Activated naive CD8-positive, alpha-beta T cell treated with anti-CD3 and anti-CD28 coated beads for 36 hours (primary cell): ENCODE measurements around the gene E2F2. TPM values are rescaled to one million over a fixed set of nuclear protein-coding genes. Genes with fewer than 3 reads are reported as not detected.
"Not testable (repeated sequence)": the region's sequence is repeated elsewhere in the genome, so short reads cannot be mapped to it uniquely, and the experiment has no call there.

Source experiments
- DNase-seq: peaks from one replicate; pipeline ENCODE4 v3.0.0; 2021
- H3K27ac Mint-ChIP-seq: one replicate; pipeline ENCODE4 v1.8.0; 2022; ENCODE audit warnings: mild to moderate bottlenecking, moderate library complexity, mixed read lengths
- H3K27me3 Mint-ChIP-seq: one replicate; pipeline ENCODE4 v1.8.0; 2022; ENCODE audit warnings: mild to moderate bottlenecking, mixed read lengths
- H3K36me3 Mint-ChIP-seq: one replicate; pipeline ENCODE4 v1.8.0; 2021; ENCODE audit warnings: mild to moderate bottlenecking, mixed read lengths
- H3K4me1 Mint-ChIP-seq: one replicate; pipeline ENCODE4 v1.8.0; 2021; ENCODE audit warnings: mixed read lengths
- H3K4me3 Mint-ChIP-seq: one replicate; pipeline ENCODE4 v1.8.0; 2022; ENCODE audit warnings: mild to moderate bottlenecking, moderate library complexity, mixed read lengths
- H3K9me3 Mint-ChIP-seq: one replicate; pipeline ENCODE4 v1.8.0; 2022; ENCODE audit warnings: mixed read lengths
- total RNA-seq, 2 experiments: library from RNA; stranded (reverse); gene quantifications; one replicate each; pipeline ENCODE4 v1.2.3, GENCODE V29; 2021

E2F2 gene
- total RNA-seq, 2 experiments from 2014 or later = 36.1 to 37.5 TPM

DNA sequence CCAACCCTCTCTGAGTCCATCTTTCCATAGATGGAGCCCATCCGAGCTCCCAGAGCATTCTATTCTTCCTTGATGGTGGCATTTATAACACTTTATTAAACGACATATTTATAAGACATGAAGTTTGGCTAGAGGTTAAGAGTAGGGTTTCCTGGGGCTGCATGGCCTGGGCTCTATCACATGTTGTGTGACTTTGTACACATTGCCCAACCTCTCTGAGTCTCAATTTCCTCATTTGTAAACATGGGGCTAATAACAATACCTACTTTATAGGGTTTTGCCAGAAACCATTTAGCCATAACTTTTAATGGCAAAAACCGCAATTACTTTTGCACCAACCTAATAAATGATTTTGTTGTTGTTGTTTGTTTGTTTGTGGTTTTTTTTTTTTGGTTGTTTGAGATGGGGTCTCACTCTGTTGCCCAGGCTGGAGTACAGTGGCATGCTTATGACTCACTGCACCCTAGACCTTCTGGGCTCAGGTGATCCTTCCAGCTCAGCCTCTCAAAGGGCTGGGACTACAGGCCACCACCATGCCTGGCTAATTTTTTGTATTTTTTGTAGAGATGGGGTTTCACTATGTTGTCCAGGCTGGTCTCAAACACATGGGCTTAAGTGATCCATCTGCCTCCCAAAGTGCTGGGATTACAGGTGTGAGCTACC lies 33.1 kb downstream of the E2F2 start:
- no peak for DNase-seq
- Mint-ChIP-seq H3K36me3 (no peaks in the 10 kb centered on the region), H3K27me3 (no peaks in the 10 kb centered on the region), H3K27ac (no peak overlapping the region), H3K4me1 (no peaks in the 10 kb centered on the region), H3K4me3 (no peak overlapping the region), H3K9me3 (no peaks in the 10 kb centered on the region)

GRCh38 chr1:23496490-23497181 lies 34.4 kb downstream of the E2F2 start:
- no peaks in the 10 kb centered on the region for H3K4me1 Mint-ChIP-seq
- no peak overlapping the region for H3K4me3 Mint-ChIP-seq
- no peaks in the 10 kb centered on the region for H3K27me3 Mint-ChIP-seq
- H3K27ac Mint-ChIP-seq = no peak overlapping the region
- no peak for DNase-seq
- no peaks in the 10 kb centered on the region for H3K9me3 Mint-ChIP-seq
- no peaks in the 10 kb centered on the region for H3K36me3 Mint-ChIP-seq

DNA sequence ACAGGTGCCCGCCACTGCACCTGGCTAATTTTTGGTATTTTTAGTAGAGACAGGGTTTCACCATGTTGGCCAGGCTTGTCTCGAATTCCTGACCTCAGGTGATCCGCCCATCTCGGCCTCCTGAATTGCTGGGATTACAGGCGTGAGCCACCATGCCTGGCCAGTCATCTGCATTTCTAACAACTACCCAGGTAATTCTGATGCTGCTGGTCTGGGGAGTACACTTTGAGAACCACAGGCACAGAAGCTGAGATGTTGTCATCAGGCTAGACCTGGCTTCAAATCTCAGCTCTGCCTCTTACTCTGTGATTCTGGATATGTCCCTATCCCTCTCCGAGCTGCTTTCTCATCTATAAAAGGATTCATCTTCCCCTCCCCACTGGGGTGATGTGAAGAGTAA lies 36.2 kb downstream of the E2F2 start:
- H3K4me1 Mint-ChIP-seq, H3K27ac Mint-ChIP-seq, H3K4me3 Mint-ChIP-seq, H3K36me3 Mint-ChIP-seq, DNase-seq, H3K9me3 Mint-ChIP-seq, H3K27me3 Mint-ChIP-seq: not testable (repeated sequence)

DNA sequence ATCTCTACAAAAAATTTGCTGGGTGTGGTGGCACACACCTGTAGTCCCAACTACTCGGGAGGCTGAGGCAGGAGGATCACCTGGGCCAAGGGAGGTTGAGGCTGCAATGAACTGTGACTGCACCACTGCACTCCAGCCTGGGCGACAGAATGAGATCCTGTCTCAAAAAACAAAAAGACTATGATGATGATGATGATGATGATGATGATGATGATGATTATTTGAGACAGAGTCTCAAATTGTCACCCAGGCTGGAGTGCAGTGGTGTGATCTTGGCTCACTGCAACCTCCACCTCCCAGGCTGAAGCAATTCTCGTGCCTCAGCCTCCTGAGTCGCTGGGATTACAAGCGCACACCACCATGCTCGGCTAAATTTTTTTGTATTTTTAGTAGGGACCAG lies 38.3 kb downstream of the E2F2 start:
- not testable (repeated sequence) for H3K27ac Mint-ChIP-seq, H3K4me3 Mint-ChIP-seq, H3K4me1 Mint-ChIP-seq, H3K27me3 Mint-ChIP-seq, H3K36me3 Mint-ChIP-seq, H3K9me3 Mint-ChIP-seq, DNase-seq

DNA sequence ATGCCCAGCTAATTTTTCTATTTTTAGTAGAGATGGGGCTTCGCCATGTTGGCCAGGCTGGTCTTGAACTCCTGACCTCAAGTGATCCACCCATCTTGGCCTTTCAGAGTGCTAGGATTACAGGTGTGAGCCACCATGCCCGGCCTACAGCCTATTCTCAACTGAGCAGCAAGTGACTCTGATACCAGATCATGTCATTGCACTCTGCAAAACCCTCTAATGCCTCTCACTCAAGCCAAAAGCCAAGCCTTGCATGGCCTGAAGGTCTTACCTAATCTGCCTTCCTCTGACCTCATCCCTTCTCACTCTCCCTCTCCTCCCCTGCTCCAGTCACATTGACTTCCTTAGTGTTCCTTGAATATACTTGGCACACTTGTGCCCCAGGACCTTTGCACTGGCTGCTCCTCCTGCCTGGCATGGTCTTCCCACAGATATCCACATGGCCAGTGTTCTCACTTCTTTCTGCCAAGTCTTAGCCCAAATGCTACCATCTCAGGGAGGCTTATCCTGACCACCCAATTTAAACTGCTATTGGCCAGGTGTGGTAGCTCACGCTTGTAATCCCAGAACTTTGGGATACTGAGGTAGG lies 38.8 kb downstream of the E2F2 start:
- Mint-ChIP-seq H3K9me3 (no peaks in the 10 kb centered on the region), H3K4me1 (no peaks in the 10 kb centered on the region), H3K4me3 (no peak overlapping the region), H3K27me3 (no peaks in the 10 kb centered on the region), H3K36me3 (no peaks in the 10 kb centered on the region), H3K27ac (no peak overlapping the region)
- DNase-seq = no peak

GRCh38 chr1:23489842-23490241 lies 41.2 kb downstream of the E2F2 start:
- H3K9me3 Mint-ChIP-seq = no peaks in the 10 kb centered on the region
- DNase-seq = no peak
- no peaks in the 10 kb centered on the region for H3K36me3 Mint-ChIP-seq
- H3K27ac Mint-ChIP-seq = no peak overlapping the region
- H3K4me1 Mint-ChIP-seq = peaks cover 1% of the 10 kb centered on the region
- H3K4me3 Mint-ChIP-seq = no peak overlapping the region
- H3K27me3 Mint-ChIP-seq = peaks cover 3% of the 10 kb centered on the region

DNA sequence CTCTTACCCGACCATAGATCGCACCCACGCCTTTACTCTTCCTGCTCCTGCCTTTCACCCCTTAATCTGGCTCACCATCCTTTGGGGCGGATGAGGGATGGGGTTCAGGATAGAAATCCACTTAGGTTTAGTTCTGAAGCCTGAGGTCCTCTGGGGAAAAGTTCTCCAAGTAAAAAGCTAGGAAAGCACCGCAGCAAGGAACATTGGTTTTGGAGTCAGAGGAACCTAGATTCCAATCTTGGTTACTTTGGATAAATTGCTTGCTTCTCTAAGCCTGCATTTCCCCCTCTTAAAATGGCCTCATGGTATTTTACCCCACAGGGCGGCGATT lies 46.1 kb downstream of the E2F2 start:
- H3K27me3 Mint-ChIP-seq = peaks cover 24% of the 10 kb centered on the region
- H3K9me3 Mint-ChIP-seq = no peaks in the 10 kb centered on the region
- peak overlapping the region; percentile 26 for H3K27ac Mint-ChIP-seq
- no peaks in the 10 kb centered on the region for H3K36me3 Mint-ChIP-seq
- no peak for DNase-seq
- peaks cover 8% of the 10 kb centered on the region for H3K4me1 Mint-ChIP-seq
- peak overlapping the region; percentile 85 for H3K4me3 Mint-ChIP-seq

GRCh38 chr1:23484253-23485001 lies 46.6 kb downstream of the E2F2 start:
- H3K9me3 Mint-ChIP-seq = no peaks in the 10 kb centered on the region
- H3K4me1 Mint-ChIP-seq = peaks cover 8% of the 10 kb centered on the region
- peak overlapping the region; percentile 85 for H3K4me3 Mint-ChIP-seq
- H3K27ac Mint-ChIP-seq = peak overlapping the region; percentile 26
- DNase-seq = peak; percentile 88
- H3K36me3 Mint-ChIP-seq = no peaks in the 10 kb centered on the region
- peaks cover 24% of the 10 kb centered on the region for H3K27me3 Mint-ChIP-seq

GRCh38 chr1:23483321-23484252 lies 47.4 kb downstream of the E2F2 start, which contains the start of gene ASAP3:
ASAP3 (minus strand) TSS chr1:23484179; CDS start chr1:23484133, 46 bp downstream.
- DNase-seq = peak; percentile 14
- peak within 1 kb of the TSS; percentile 26 for H3K27ac Mint-ChIP-seq

DNA sequence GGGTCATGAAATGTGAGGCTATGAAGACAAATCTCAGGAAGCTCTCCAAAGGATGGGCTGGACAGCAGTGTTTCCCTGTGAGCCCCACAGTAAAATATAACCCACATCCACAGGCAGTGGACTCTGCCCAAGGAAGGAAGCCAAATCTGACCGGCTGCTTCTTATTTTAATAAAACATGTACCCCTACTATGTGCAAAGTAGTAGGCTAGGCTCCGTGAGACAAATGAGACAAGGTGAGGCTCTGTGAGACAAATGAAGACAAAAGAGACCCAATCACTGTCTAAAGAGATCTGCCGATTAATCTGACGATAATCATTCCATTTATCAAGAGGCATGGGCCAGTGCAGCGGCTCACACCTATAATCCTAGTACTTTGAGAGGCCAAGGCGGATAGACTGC lies 49.1 kb downstream of the E2F2 start:
- Mint-ChIP-seq H3K27ac (no peak overlapping the region), H3K9me3 (no peaks in the 10 kb centered on the region), H3K4me3 (no peak overlapping the region), H3K4me1 (peaks cover 8% of the 10 kb centered on the region), H3K27me3 (peaks cover 24% of the 10 kb centered on the region), H3K36me3 (no peaks in the 10 kb centered on the region)
- no peak for DNase-seq

More at GRCh38 chr1:23483321-23484252, 47.4 kb downstream of the E2F2 start, which contains the start of gene ASAP3:
- peaks cover 24% of the 10 kb centered on the region for H3K27me3 Mint-ChIP-seq
- H3K4me1 Mint-ChIP-seq = peaks cover 8% of the 10 kb centered on the region
- H3K36me3 Mint-ChIP-seq = no peaks in the 10 kb centered on the region
- no peaks in the 10 kb centered on the region for H3K9me3 Mint-ChIP-seq
- H3K4me3 Mint-ChIP-seq = peak within 1 kb of the TSS; percentile 85

- Mint-ChIP-seq H3K36me3 (no peaks in the 10 kb centered on the region), H3K4me1 (peaks cover 8% of the 10 kb centered on the region), H3K27me3 (peaks cover 29% of the 10 kb centered on the region)
Observed at GRCh38 chr1:23481026-23481597, 49.9 kb downstream of the E2F2 start.

GRCh38 chr1:23480187-23481025 lies 50.6 kb downstream of the E2F2 start:
- Mint-ChIP-seq H3K27me3 (peaks cover 29% of the 10 kb centered on the region), H3K4me3 (no peak overlapping the region), H3K36me3 (no peaks in the 10 kb centered on the region), H3K9me3 (no peaks in the 10 kb centered on the region), H3K4me1 (peaks cover 8% of the 10 kb centered on the region), H3K27ac (no peak overlapping the region)
- no peak for DNase-seq

More at GRCh38 chr1:23481026-23481597, 49.9 kb downstream of the E2F2 start:
- H3K4me3 Mint-ChIP-seq = no peak overlapping the region
- DNase-seq = no peak
- no peak overlapping the region for H3K27ac Mint-ChIP-seq
- H3K9me3 Mint-ChIP-seq = no peaks in the 10 kb centered on the region

DNA sequence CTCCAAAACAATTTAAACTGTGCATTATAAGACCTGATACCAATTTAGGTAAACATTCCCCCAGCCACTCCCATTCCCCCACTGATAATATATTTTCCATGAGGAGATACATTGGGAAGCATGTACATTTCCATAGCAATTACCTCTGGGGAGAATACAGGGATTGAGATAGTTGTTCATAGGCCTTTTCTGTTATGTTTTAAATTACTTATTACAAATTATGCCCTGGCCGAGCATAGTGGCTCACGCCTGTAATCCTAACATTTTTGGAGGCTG lies 51.4 kb downstream of the E2F2 start:
- Mint-ChIP-seq H3K36me3 (no peaks in the 10 kb centered on the region), H3K4me3 (no peak overlapping the region), H3K4me1 (peaks cover 5% of the 10 kb centered on the region), H3K27ac (no peak overlapping the region), H3K27me3 (peaks cover 27% of the 10 kb centered on the region), H3K9me3 (no peaks in the 10 kb centered on the region)
- no peak for DNase-seq
